GM19099 (cell line): ENCODE data around the gene MIGA1.

Experiments used
- POLR2A ChIP-seq: IDR thresholded peaks from 3 replicates; pipeline ENCODE4 v1.6.1; 2011; ENCODE audit warnings: low read depth; ENCODE audit not compliant: insufficient read length; ENCODE audit errors: extremely low read depth

The MIGA1 gene

DNA sequence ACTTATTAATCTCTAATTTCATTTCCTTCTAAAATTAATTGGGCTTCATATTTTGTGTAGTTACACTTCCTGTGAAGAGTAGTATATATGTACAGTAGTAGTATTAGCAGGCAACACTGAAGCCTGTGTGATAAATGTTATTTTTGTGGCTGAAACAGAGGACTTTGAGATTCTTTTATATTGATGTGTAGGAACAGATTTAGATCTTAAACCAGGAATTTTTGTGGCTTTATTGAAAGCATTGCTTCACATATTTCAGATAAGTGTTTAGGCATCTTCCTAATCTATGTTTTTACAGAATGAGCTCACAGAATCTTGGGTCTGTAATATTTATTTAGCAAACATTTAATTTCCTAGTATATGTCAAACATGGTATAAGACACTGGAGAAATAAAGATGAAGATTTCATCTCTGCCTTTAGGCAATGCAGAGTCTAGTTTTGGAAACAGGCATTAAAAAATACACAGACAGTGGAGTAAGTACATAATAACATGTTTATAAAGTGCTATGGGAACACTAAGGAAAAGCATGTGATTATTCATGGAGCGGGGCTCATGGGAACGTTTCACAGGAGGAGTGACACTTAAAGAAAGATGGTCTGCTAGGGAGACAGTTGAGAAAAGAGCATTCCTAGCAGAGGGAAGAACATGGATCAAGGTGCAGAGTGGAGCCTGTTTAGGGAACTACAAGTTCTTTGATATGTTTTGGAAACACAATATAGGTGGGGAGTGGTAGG, 52.7 kb downstream of the MIGA1 start:
- no peak for TF ChIP-seq POLR2A

- TF ChIP-seq POLR2A = no peak
These were observed 53.5 kb downstream of the MIGA1 start for GRCh38 chr1:77832901-77833300.

DNA sequence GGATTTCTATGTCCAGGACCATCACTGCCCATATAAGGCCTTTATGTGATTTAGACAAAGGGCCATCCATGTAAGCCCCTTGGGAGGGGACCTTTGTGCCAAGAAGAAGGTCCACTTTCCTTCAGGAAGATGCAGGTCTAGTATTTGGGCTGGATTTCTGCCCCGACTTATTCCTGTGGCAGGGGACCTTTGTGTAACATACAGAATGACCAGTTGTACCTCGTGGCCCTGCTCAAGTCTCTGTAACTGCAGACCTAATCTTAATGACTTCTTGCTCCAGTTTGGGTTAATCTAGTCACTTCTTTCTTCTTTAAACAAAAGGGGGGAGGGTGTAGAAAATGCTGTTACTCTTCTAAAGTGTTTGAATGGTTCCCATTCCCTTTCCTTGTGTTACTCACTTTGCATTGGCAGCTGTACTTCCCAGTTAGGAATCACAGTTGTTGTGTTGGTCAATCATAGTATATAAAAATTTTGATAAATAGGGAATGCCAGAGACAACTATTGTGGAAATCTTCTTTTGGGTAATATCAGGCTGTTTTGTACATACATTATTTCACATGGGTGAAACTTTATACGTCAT, 54.2 kb downstream of the MIGA1 start:
- TF ChIP-seq POLR2A = no peak

DNA sequence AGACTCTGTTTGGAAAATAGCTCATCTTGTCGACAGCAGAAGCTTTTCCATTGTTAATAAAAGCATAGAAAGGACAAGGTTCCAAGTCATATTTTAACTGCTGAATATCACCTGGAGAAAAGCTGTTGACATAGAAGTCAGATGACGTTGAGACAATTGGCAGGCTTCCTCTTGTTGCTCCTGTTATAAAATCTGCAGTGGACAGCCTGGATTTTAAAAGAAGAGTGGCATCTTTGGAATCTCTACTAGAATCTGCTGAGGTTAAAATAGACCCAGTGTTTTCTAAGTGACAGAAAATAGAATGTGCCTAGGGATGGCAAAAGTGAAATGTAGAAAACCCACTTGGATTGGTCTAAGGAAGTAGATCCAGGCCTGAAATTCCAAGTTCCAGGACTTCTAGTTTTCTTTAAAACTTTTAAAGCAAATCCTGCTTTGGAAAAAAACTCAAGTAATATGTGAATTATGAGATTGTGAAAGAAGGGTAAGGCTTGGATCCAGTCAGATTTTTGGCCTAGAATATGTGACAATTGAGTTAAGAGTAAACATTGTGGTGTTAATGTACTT, 55.4 kb downstream of the MIGA1 start:
- no peak for TF ChIP-seq POLR2A

- TF ChIP-seq POLR2A = no peak
These were observed 62.1 kb downstream of the MIGA1 start for GRCh38 chr1:77841574-77841973.

GRCh38 chr1:77845951-77846350, 66.5 kb downstream of the MIGA1 start:
- TF ChIP-seq POLR2A = no peak

DNA sequence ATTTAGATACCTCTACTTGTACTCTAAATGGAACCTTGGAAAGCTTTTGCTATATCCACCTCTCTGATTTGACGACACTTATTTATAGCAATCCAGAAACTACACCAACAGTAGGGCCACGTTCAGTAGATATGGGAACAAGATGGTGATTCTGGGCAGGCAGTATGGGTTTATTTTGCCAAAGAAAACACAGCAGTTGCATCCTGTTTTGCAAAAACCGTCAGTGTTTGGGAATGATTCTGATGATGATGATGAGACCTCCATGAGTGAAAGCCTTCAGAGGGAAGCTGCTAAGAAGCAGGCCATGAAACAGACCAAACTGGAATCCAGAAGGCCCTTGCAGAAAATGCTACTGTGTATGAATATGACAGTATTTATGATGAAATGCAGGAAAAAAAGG, 67.5 kb downstream of the MIGA1 start:
- TF ChIP-seq POLR2A = no peak

DNA sequence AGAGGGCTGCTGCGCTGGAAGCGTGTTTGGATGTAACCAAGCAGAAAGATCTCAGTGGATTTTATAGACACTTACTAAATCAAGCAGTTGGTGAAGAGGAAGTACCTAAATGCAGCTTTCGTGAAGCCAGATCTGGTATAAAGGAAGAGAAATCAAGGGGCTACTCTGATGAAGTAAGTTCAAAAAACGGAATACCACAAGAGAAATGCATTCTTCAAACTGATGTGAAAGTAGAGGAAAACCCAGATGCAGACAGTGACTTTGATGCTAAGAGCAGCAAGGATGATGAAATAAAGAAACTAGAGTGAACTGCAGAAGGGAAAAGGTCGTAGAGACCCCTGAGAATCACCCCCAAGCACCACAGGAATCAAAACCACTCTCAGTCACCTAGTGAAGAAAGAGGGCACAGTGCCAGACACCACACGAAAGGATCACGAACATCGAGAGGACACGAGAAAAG, 68.2 kb downstream of the MIGA1 start:
- TF ChIP-seq POLR2A = no peak

DNA sequence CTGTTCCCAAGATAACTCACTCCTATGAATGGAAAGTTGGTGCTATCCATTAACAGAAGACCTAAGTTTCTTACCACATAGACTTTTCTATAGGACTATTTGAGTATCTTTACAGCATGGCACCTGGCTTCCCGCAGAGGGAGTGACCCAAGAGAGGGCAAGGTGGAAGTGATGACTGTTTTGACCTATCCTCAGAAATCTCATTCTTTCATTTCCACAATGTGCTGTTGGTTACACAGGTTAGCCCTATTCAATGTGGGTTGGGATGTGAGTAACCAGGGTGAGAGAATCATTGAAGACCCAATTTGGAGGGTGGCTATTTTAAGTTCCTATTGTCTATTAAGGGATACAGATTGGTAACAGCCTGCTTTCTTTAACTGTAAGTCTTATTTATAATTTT, 70.6 kb downstream of the MIGA1 start:
- no peak for TF ChIP-seq POLR2A

DNA sequence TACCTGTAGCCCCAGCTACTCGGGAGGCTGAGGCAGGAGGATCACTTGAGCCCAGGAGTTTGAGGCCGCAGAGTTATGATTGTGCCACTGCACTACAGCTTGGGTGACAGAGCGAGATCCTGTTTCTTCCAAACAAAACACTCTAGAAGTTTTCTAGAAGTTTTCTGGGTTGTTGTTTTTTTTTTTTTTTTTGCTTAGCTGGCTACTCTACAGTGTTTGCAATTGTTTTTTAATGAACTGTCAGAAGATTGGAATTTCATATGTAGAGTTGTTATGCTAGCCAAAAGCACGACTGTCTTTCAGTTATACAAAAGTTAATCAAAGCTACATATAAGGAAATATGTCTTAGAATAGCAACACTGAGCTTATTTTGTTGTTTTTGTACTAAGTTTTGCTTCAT, 78.1 kb downstream of the MIGA1 start:
- no peak for TF ChIP-seq POLR2A

DNA sequence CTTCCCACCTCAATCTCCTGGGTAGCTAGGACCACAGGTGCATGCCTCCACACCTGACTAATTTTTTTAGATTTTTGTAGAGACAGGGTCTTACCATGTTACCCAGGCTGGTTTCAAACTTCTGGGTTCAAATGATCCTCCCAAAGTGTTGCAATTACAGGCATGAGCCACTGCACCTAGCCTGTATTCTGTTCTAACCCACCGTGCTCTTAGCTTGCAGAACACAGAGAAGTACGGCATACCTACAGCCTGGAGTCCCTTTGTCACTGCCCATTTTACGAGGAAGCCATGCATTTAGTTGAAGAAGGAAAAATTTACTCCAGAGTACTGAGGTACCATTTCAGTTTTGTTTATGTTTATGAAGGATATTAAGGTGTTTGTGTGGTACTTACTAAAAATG, 79.3 kb downstream of the MIGA1 start:
- no peak for TF ChIP-seq POLR2A

GRCh38 chr1:77859248-77859647, 79.8 kb downstream of the MIGA1 start:
- no peak for TF ChIP-seq POLR2A

DNA sequence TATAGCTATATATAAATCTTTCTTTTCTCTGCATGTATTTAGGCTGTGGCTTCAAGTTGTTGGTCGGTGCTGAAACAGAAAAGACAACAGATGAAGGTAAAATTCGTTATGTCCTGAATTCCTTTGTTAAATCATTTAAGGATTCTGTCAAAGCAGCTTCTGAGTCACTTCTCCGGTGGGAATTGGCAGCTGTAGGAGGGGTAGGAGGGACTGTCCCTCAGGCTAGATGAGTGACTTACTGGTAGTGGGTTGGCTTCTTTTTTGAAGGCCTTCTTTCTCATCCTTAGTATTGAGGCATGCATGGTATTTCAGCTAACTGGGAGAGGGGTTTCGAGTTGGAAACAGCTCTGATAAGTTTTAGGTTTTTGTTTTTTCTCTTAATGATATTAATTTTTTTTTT, 86.8 kb downstream of the MIGA1 start:
- no peak for TF ChIP-seq POLR2A

DNA sequence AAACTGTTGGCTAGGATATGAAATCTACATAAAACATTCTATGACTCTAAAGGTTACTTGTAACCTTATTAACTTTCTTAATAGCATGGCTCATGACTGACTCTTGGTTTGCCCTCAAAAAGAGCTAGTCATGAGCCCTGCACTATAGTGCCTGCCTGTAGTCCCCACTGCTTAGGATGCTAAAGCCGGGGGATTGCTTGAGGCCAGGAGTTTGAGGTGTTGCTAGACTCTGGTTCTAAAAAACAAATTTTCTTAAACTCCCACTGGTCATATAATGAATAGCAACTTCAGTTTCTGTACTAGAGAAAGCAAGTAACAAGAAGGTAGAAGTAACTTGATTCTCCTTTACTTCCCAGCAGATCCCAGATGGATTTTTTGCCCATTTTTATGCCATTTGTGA, 93.2 kb downstream of the MIGA1 start:
- no peak for TF ChIP-seq POLR2A

DNA sequence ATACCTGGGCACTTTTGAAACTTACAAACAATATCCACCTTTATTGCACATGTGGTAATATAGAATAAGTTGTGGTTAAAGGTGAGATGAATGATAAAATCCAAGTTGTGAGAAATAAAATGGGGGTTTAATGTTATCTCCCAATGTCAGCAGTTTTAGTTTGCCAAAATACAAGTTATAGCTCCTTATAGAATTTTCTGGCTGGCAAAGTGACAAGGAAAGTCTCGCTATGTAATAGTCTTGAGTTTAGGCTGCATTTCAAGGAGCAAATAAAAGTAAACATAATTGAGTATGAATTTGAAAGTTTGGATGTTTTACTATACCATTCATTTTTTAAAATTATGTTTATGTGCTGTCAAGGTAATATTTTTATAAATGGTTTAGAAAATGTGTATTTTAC, 94.0 kb downstream of the MIGA1 start:
- no peak for TF ChIP-seq POLR2A

DNA sequence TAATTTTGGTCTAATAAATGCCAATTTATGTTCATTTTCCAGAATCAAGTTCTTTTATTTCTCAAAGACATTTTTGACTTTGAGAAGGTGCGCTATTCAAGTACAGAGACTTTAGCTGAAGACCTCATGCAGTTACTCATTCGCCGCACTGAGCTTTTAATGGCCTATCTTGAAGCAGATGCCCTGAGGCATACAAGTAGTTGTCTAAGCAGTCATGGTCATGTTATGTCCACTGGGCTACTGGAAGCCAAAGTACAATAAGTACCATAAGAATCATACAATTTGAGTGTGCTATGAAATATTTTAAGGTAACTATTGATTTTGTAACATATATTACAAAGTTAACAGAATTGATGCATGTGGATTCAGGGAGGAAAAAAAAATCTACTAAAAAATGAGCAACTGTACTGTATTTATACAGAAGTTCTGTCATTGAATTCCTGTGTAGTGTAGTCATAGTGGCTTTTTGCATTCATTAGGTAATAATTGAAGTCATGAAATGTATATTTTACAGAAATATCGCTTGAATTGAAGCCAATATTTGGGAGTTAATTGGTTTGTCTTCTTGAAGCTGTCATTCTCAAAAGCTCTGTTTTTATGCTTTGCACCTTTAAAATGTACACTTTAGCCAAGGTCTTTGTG, 95.5 kb downstream of the MIGA1 start:
- TF ChIP-seq POLR2A = no peak
